NOMO-1 treated with dmso at 0.1 percent for 144 hours (cell line): ENCODE results near the gene LIN7A.

Experiments
- DNase-seq: peaks from one replicate; lab custom pipeline; 2025; ENCODE audit not compliant: unreplicated experiment; lab: John Stamatoyannopoulos, UW

Gene LIN7A

GRCh38 chr12:80861641-80862378, 75.9 kb downstream of the LIN7A start:
- no peak for DNase-seq

GRCh38 chr12:80860928-80861327, 76.8 kb downstream of the LIN7A start:
- no peak for DNase-seq

- DNase-seq: no peak
These were observed 77.5 kb downstream of the LIN7A start for GRCh38 chr12:80860206-80860605.

GRCh38 chr12:80858356-80858755, 79.4 kb downstream of the LIN7A start:
- no peak for DNase-seq

- DNase-seq: no peak
These were observed 80.4 kb downstream of the LIN7A start for GRCh38 chr12:80857311-80857710.

GRCh38 chr12:80849337-80849736, 88.4 kb downstream of the LIN7A start:
- no peak for DNase-seq

- no peak for DNase-seq
These were observed 88.9 kb downstream of the LIN7A start for GRCh38 chr12:80848858-80849257.

- no peak for DNase-seq
These were observed 90.2 kb downstream of the LIN7A start for GRCh38 chr12:80847575-80847974.

- no peak for DNase-seq
These were observed 90.8 kb downstream of the LIN7A start for GRCh38 chr12:80846952-80847351.

GRCh38 chr12:80845639-80846038, 92.1 kb downstream of the LIN7A start:
- no peak for DNase-seq

GRCh38 chr12:80843969-80844368, 93.8 kb downstream of the LIN7A start:
- no peak for DNase-seq

GRCh38 chr12:80838708-80839107, 99.0 kb downstream of the LIN7A start:
- no peak for DNase-seq

- DNase-seq: no peak
These were observed 99.6 kb downstream of the LIN7A start for GRCh38 chr12:80838024-80838658.

- DNase-seq: no peak
These were observed 100.3 kb downstream of the LIN7A start for GRCh38 chr12:80837342-80837978.

GRCh38 chr12:80834724-80835123, 103.0 kb downstream of the LIN7A start:
- DNase-seq: no peak

GRCh38 chr12:80830533-80831088, 107.1 kb downstream of the LIN7A start:
- no peak for DNase-seq

GRCh38 chr12:80829767-80830166, 108.0 kb downstream of the LIN7A start:
- DNase-seq: no peak

- DNase-seq: no peak
These were observed 112.2 kb downstream of the LIN7A start for GRCh38 chr12:80825506-80825905.

- DNase-seq: no peak
These were observed 114.3 kb downstream of the LIN7A start for GRCh38 chr12:80823393-80823792.

GRCh38 chr12:80821513-80822000, 116.2 kb downstream of the LIN7A start:
- no peak for DNase-seq

- DNase-seq: no peak
These were observed 118.9 kb downstream of the LIN7A start for GRCh38 chr12:80818878-80819277.

GRCh38 chr12:80815351-80815750, 122.4 kb downstream of the LIN7A start:
- DNase-seq: no peak
